ENCODE results near the gene ACLY. TPM values are rescaled to one million over a fixed set of nuclear protein-coding genes. Genes with fewer than 3 reads are reported as not detected.

ACLY gene
- total and polyA plus RNA-seq, 2 of the 13 experiments (the other 11 are each of a cell fraction or from before 2014, with no cell fraction given), result 111 to 218 TPM

DNA sequence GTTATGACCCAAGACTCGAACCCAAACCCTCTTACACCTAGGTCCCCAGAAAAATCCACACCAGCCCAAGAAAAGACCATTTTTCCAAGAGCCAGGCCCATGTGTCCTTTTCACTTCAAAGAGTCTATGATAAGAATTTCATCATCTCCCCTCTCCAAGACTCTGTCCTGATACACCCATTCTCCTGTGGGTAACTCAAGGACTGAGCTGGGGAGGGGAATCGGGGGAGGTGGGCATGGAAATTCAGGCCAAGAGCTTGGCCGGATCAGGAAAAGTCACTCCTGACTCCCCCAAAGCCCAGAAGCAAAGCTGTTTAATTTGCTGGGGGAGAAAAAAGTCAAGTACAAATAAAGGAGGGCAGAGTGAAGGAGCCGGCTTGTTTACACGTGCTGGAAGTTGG, 3.7 kb downstream of the ACLY start (continued):
- TF ChIP-seq ZFP36L1 (CRISPR knock-in tag; IDR thresholded peaks at IDR 0.05), result no peak
- no peak for TF ChIP-seq RFX1 (IDR thresholded peaks at IDR 0.05)
- no peak for TF ChIP-seq ZNF333 (CRISPR knock-in tag; IDR thresholded peaks at IDR 0.05; ENCODE audit: borderline replicate concordance)
- TF ChIP-seq ZNF556 (CRISPR knock-in tag; IDR thresholded peaks at IDR 0.05; ENCODE audit: borderline replicate concordance), result no peak

DNA sequence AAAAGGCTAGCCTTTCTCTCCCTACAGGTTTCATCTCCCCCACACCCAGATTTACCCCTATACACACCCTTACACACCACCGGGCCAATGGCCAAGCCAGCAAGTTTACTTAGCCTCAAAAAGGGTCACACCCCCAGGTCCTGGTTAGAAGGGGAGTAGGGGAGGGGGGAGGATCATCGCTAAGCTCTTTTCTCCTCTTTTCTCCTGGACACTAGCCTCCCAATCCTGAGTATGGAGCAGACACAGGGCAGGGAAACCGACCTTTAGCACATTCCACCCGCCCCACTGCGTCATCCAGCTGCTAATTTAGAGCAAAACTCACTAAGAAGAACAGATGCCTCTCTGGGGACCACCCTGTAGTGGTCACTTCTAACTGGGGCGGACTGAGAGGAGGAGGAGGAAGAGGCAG, 4.4 kb downstream of the ACLY start:
- ATAC-seq (peak; percentile 8; the same call in 2 of the 3 replicates), FAIRE-seq (peak; percentile 98), DNase-seq (ENCODE audit: low spot score) (peak; percentile 65)
- Histone ChIP-seq H3K4me2 (ENCODE audit: low read depth, low read length) (peak overlapping the region; percentile 61), H3K79me2 (ENCODE audit: insufficient read depth, low read length) (peaks cover 66% of the 10 kb centered on the region), H3K4me3 (replicated peaks in 1 of 3; ENCODE audit: insufficient read depth in 1 of 3, low read depth in 2 of 3, low read length in 3 of 3) (peak overlapping the region in 2 of 3 experiments; percentile 16 to 30; a peak in 2 of 6 replicates), H3K9me3 (ENCODE audit: low read length) (no peaks in the 10 kb centered on the region), H3K9ac (ENCODE audit: insufficient read depth, low read depth, low read length) (peak overlapping the region; percentile 40; the same call in 1 of the 2 replicates), H2AFZ (ENCODE audit: low read length) (no peak overlapping the region), H3K27ac (ENCODE audit: extremely low read length, insufficient read depth, low read length) (peak overlapping the region; percentile 52), H3K4me1 (ENCODE audit: insufficient read depth, low read length) (peaks cover 58% of the 10 kb centered on the region), H4K20me1 (ENCODE audit: insufficient read depth, low read length) (peaks cover 45% of the 10 kb centered on the region), H3K36me3 (replicated peaks in 1 of 2; ENCODE audit: control insufficient read depth in 1 of 2, insufficient read depth in 2 of 2, low read length in 2 of 2) (peaks cover 27 to 48% of the 10 kb centered on the region in 2 experiments), H3K27me3 (ENCODE audit: control insufficient read depth in 1 of 2, insufficient read depth in 2 of 2, low read length in 2 of 2) (no peaks in the 10 kb centered on the region; a peak in 1 of 5 replicates)
- WGBS (ENCODE audit: low lambda C conversion rate), result 19% methylated on average over 6 of the region's 6 CpGs
- intact Hi-C loops (cut with micrococcal nuclease; ENCODE audit: unreplicated experiment) (no loop called here), in situ Hi-C loops (cut with HindIII; ENCODE audit: extremely low pct_ligation_motif_present, low pct_unique_long_range_greater_than_20kb) (no loop called here)
- no TSS peak for BruUV-seq (replicated peaks)
- ChIA-PET POLR2A (interaction anchor here (0.7 to 2.0 kb wide), 7 partner anchors 16 to 226 kb away, joined by 3 to 11 read pairs (median 4); partner anchors contain the start of genes CNP and ODAD4), CTCF (ENCODE audit: low intra/inter-chr PET ratio, low total read pairs) (no interaction called here)
- TF ChIP-seq ELF3 (CRISPR knock-in tag; IDR thresholded peaks at IDR 0.05) (no peak), HMG20A (CRISPR knock-in tag; IDR thresholded peaks at IDR 0.05; ENCODE audit: borderline replicate concordance) (no peak), IKZF1 (IDR thresholded peaks at IDR 0.05) (no peak), TARDBP (CRISPR knock-in tag; IDR thresholded peaks at IDR 0.05) (0 out of 2 replicates have a peak, but pooled peaks have one; percentile 25), ZNF841 (CRISPR knock-in tag; IDR thresholded peaks at IDR 0.05; ENCODE audit: borderline replicate concordance) (no peak), PAX8 (CRISPR knock-in tag; IDR thresholded peaks at IDR 0.05; ENCODE audit: borderline replicate concordance) (no peak), CBFB (CRISPR knock-in tag; IDR thresholded peaks at IDR 0.05) (no peak), NR2F6 (IDR thresholded peaks at IDR 0.05) (0 out of 2 replicates have a peak, but pooled peaks have one; percentile 23), NR2F6 (CRISPR knock-in tag; IDR thresholded peaks at IDR 0.05) (peak; percentile 53; the same call in 1 of the 2 replicates)
- TF ChIP-seq, protein P1, sequence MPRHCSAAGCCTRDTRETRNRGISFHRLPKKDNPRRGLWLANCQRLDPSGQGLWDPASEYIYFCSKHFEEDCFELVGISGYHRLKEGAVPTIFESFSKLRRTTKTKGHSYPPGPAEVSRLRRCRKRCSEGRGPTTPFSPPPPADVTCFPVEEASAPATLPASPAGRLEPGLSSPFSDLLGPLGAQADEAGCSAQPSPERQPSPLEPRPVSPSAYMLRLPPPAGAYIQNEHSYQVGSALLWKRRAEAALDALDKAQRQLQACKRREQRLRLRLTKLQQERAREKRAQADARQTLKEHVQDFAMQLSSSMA (CRISPR knock-in tag; IDR thresholded peaks at IDR 0.05), result 0 out of 2 replicates have a peak, but pooled peaks have one; percentile 45
- TF ChIP-seq, protein P2, sequence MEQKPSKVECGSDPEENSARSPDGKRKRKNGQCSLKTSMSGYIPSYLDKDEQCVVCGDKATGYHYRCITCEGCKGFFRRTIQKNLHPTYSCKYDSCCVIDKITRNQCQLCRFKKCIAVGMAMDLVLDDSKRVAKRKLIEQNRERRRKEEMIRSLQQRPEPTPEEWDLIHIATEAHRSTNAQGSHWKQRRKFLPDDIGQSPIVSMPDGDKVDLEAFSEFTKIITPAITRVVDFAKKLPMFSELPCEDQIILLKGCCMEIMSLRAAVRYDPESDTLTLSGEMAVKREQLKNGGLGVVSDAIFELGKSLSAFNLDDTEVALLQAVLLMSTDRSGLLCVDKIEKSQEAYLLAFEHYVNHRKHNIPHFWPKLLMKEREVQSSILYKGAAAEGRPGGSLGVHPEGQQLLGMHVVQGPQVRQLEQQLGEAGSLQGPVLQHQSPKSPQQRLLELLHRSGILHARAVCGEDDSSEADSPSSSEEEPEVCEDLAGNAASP (CRISPR knock-in tag; IDR thresholded peaks at IDR 0.05; ENCODE audit: borderline replicate concordance), result peak; percentile 24; the same call in 1 of the 2 replicates
- TF ChIP-seq, protein P3, sequence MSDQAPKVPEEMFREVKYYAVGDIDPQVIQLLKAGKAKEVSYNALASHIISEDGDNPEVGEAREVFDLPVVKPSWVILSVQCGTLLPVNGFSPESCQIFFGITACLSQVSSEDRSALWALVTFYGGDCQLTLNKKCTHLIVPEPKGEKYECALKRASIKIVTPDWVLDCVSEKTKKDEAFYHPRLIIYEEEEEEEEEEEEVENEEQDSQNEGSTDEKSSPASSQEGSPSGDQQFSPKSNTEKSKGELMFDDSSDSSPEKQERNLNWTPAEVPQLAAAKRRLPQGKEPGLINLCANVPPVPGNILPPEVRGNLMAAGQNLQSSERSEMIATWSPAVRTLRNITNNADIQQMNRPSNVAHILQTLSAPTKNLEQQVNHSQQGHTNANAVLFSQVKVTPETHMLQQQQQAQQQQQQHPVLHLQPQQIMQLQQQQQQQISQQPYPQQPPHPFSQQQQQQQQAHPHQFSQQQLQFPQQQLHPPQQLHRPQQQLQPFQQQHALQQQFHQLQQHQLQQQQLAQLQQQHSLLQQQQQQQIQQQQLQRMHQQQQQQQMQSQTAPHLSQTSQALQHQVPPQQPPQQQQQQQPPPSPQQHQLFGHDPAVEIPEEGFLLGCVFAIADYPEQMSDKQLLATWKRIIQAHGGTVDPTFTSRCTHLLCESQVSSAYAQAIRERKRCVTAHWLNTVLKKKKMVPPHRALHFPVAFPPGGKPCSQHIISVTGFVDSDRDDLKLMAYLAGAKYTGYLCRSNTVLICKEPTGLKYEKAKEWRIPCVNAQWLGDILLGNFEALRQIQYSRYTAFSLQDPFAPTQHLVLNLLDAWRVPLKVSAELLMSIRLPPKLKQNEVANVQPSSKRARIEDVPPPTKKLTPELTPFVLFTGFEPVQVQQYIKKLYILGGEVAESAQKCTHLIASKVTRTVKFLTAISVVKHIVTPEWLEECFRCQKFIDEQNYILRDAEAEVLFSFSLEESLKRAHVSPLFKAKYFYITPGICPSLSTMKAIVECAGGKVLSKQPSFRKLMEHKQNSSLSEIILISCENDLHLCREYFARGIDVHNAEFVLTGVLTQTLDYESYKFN (CRISPR knock-in tag; conservative IDR thresholded peaks at IDR 0.05), result peak; percentile 50; the same call in 1 of the 2 replicates

All from HepG2 (cell line).